ENCODE results near the gene OR10H1.

Gene OR10H1

DNA sequence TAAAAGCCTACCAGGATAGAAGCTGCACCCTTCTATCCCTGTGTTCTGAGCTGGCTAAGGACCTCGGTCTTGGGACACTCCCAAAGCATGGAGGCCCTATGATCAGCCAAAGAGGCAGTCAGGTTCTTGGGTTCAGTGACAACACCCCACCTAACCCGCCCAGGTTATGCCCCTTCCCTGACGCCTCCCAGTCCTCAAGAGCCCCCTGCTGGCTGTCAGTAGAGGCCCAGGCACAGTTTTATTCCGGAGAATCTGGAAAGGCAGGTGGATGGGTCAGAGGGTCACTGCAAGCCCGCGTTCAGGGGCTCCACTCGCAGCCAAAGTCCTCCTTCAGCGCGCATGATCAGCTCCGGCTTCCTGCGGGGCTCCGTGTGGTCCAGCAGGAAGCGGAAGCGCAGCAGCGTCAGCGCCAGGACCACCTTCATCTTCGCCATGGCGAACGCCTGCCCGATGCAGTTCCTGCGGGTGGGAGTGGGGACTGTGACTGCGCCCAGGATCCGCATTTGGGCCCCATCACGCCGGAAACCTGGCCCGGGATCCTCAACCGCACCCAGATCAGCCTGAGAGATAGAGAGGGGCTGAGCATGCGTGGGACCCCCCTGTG is 55.4 kb downstream of the OR10H1 start:
- no peak for DNase-seq

DNA sequence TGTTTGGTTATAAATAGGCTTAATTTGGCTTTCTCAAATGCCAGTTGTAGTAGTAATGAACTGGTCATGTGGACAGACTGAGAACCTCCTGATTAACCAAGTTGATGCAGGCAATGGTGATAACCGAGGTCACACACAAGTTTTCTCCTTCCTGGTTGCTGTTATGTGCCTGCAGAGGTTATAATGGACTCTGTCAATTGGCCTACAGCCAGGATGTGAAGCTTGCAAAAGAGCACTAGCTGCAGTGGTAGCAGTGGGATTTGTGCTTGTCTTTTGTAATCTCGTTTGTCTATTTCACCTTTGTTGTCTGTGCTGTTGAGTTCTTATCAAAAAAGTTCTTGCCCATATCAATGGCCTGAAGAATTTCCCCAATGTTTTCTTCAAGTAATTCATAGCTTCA is 57.1 kb downstream of the OR10H1 start:
- no peak for DNase-seq

All from NCI-H1105 (cell line).